ENCODE measurements around the gene APLNR.

APLNR gene

GRCh38 chr11:57251037-57251436, 14.0 kb upstream of the APLNR start:
- no peak for DNase-seq

GRCh38 chr11:57249384-57250319, 12.6 kb upstream of the APLNR start:
- DNase-seq, result peak; percentile 72

GRCh38 chr11:57248780-57249383, 11.8 kb upstream of the APLNR start:
- DNase-seq, result peak; percentile 47

GRCh38 chr11:57244911-57245310, 7.9 kb upstream of the APLNR start:
- no peak for DNase-seq

- no peak for DNase-seq
These were observed 4.4 kb upstream of the APLNR start for GRCh38 chr11:57241353-57241972.

- DNase-seq, result no peak
These were observed 3.7 kb upstream of the APLNR start for GRCh38 chr11:57240757-57241156.

- no peak for DNase-seq
These were observed 3.0 kb upstream of the APLNR start for GRCh38 chr11:57240007-57240406.

- no peak for DNase-seq
These were observed 2.3 kb upstream of the APLNR start for GRCh38 chr11:57239348-57239747.

GRCh38 chr11:57235761-57236703, 1.0 kb downstream of the APLNR start:
- no peak for DNase-seq

GRCh38 chr11:57233702-57234101, 3.3 kb downstream of the APLNR start:
- DNase-seq, result no peak

GRCh38 chr11:57231539-57232253, 5.4 kb downstream of the APLNR start:
- no peak for DNase-seq

GRCh38 chr11:57230791-57231538, 6.1 kb downstream of the APLNR start:
- no peak for DNase-seq

- DNase-seq, result no peak
These were observed 6.7 kb downstream of the APLNR start for GRCh38 chr11:57230316-57230715.

GRCh38 chr11:57228600-57228999, 8.4 kb downstream of the APLNR start:
- DNase-seq, result no peak

GRCh38 chr11:57224537-57224936, 12.5 kb downstream of the APLNR start:
- no peak for DNase-seq

- DNase-seq, result no peak
These were observed 12.9 kb downstream of the APLNR start for GRCh38 chr11:57224128-57224527.

GRCh38 chr11:57223601-57224000, 13.4 kb downstream of the APLNR start:
- no peak for DNase-seq

GRCh38 chr11:57222239-57222638, 14.8 kb downstream of the APLNR start:
- no peak for DNase-seq

GRCh38 chr11:57219021-57219627, 17.9 kb downstream of the APLNR start:
- DNase-seq, result no peak

- DNase-seq, result no peak
These were observed 20.0 kb downstream of the APLNR start for GRCh38 chr11:57217053-57217452.

GRCh38 chr11:57216463-57216862, 20.6 kb downstream of the APLNR start:
- DNase-seq, result no peak

All from stimulated activated CD4-positive, alpha-beta T cell treated with anti-CD3 and anti-CD28 coated beads, Interleukin-15, amount 100 ng/mL, for 24 hours (primary cell).